Ureter (tissue), 1 donor: ENCODE measurements around the gene NAPG. TPM values are rescaled to one million over a fixed set of nuclear protein-coding genes. Genes with fewer than 3 reads are reported as not detected.
"Not testable (repeated sequence)": the region's sequence is repeated elsewhere in the genome, so short reads cannot be mapped to it uniquely, and the experiment has no call there.

Experiments
- DNase-seq: peaks from one replicate; pipeline ENCODE4 v3.0.0-alpha.2; 2020; ENCODE audit warnings: low spot score
- total RNA-seq: library from RNA; stranded (reverse); gene quantifications from one replicate; pipeline ENCODE4 v1.2.4, GENCODE V29; 2023
- donor health status: DM: yes; HTN: yes; CAD: no.

Gene NAPG
- total RNA-seq, 1 donor from 2014 or later: 50.2 TPM

GRCh38 chr18:10514082-10514481, 11.7 kb upstream of the NAPG start:
- DNase-seq: no peak

GRCh38 chr18:10514601-10515000, 11.2 kb upstream of the NAPG start:
- no peak for DNase-seq

GRCh38 chr18:10515456-10515855, 10.4 kb upstream of the NAPG start:
- DNase-seq: no peak

GRCh38 chr18:10516078-10516477, 9.7 kb upstream of the NAPG start:
- DNase-seq: no peak

- DNase-seq: no peak
Measured at GRCh38 chr18:10518595-10519255, 7.1 kb upstream of the NAPG start.

- DNase-seq: no peak
Measured at GRCh38 chr18:10519366-10519765, 6.5 kb upstream of the NAPG start.

GRCh38 chr18:10519999-10520935, 5.6 kb upstream of the NAPG start:
- DNase-seq: peak; percentile 87

- DNase-seq: no peak
Measured at GRCh38 chr18:10521566-10521965, 4.3 kb upstream of the NAPG start.

GRCh38 chr18:10522574-10522973, 3.3 kb upstream of the NAPG start:
- no peak for DNase-seq

GRCh38 chr18:10523544-10523943, 2.3 kb upstream of the NAPG start:
- no peak for DNase-seq

- no peak for DNase-seq
Measured at GRCh38 chr18:10524507-10525370, 1.1 kb upstream of the NAPG start.

- DNase-seq: no peak
Measured at GRCh38 chr18:10525371-10525691, 496 bp upstream of the NAPG start.

- no peak for DNase-seq
Measured at GRCh38 chr18:10526561-10526949, 728 bp downstream of the NAPG start.

- DNase-seq: no peak
Measured at GRCh38 chr18:10528439-10528838, 2.6 kb downstream of the NAPG start.

- no peak for DNase-seq
Measured at GRCh38 chr18:10530002-10530401, 4.2 kb downstream of the NAPG start.

GRCh38 chr18:10530852-10531251, 5.0 kb downstream of the NAPG start:
- no peak for DNase-seq

- DNase-seq: no peak
Measured at GRCh38 chr18:10533111-10533510, 7.3 kb downstream of the NAPG start.

GRCh38 chr18:10536280-10536679, 10.5 kb downstream of the NAPG start:
- DNase-seq: no peak

- no peak for DNase-seq
Measured at GRCh38 chr18:10537765-10538164, 11.9 kb downstream of the NAPG start.

GRCh38 chr18:10539124-10539523, 13.3 kb downstream of the NAPG start:
- not testable (repeated sequence) for DNase-seq

- DNase-seq: no peak
Measured at GRCh38 chr18:10543277-10543676, 17.4 kb downstream of the NAPG start.

- no peak for DNase-seq
Measured at GRCh38 chr18:10544093-10544748, 18.4 kb downstream of the NAPG start.
